Cardiac septum (tissue), 1 donor: Measurements from ENCODE around the gene CNTNAP3. TPM values are rescaled to one million over a fixed set of nuclear protein-coding genes. Genes with fewer than 3 reads are reported as not detected.
"Not testable (repeated sequence)": the region's sequence is repeated elsewhere in the genome, so short reads cannot be mapped to it uniquely, and the experiment has no call there.

Experiments used
- DNase-seq: peaks from one replicate; pipeline ENCODE4 v3.0.0-alpha.2; 2020; ENCODE audit warnings: low spot score
- intact Hi-C: fragments of 100-400 bp; cut with DNase I; formaldehyde crosslinking; loops from one replicate; pipeline ENCODE4 v1.14.0; 2022
- total RNA-seq: library from RNA; stranded (reverse); fragmentation: NEBNext Ultra II Directional; extraction: Animal tissue kit (Norgen Biotek cat#: 25700); gene quantifications from one replicate; pipeline ENCODE4 v1.2.1, GENCODE V29; 2021
- donor health status: DM: no; HTN: no; CAD: no.

The CNTNAP3 gene
- total RNA-seq, 1 donor from 2014 or later, result 2.7 TPM

DNA sequence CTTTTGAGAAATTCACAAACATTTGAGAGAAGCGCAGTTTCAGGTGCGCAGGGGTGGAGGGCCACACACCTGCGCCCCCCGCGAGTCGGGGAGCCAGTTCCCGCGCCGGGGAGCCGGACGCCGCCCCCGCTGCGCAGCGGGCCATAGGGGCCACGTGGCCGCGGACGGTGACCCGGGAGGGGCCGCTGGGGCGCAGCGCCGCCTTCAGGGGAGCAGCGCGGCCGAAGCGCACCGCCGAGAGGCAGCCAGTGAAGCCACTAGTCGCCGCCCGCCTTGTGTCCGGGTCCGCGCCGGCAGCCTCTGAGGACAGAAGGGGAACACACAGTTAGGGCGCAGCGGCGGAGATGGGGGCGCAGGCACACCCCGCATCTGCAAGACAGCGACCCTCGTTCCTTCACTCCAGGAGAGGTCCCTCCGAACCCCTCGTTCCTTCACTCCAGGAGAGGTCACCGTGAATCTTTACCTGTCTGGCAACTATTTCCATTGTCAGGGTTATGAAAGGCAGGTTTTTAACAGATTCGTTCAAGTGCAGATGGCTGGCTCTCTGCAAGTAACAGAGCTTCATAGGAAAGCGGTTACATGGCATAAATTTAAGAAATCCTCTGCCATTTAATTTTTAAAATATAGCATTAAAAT is 209.2 kb downstream of the CNTNAP3 start:
- intact Hi-C loops, DNase-seq: not testable (repeated sequence)

DNA sequence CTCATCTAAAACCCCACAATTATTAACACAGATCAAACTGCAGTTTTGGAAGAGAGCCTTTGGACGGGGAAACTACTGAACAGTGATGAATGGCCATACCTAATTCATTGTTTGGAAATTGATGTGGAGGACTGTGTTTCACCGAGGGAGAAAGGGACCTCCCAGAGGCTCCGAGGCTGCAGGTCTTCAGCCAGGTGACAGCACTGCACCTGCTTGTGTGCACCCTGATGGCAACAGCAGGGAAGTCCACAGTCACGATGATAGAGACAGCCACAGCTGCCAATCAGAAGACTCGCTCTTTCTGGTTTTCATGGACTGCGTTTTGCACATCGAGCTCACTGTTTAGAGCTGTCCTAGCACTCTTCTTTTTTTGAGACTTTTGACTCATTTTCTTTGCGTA is 214.4 kb downstream of the CNTNAP3 start:
- DNase-seq, intact Hi-C loops: not testable (repeated sequence)

DNA sequence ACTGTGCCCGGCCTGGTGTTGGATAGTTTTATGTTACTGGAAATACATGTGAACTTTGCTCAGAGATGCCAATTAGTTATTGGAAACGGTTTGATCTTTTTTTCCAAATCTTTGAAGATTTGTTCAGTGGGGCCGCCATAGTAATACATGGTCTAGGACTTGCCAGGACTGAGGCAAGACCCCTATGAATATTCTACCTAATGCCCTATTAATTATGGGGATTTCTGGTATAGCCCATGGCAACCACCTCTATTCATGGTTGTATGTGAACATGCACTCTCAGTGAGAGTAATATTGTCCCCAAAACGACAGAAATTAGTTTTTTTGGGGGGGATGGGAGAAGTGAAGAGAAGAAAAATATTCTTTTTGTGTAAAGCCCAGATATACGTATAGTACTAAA is 220.3 kb downstream of the CNTNAP3 start:
- intact Hi-C loops, DNase-seq: not testable (repeated sequence)

DNA sequence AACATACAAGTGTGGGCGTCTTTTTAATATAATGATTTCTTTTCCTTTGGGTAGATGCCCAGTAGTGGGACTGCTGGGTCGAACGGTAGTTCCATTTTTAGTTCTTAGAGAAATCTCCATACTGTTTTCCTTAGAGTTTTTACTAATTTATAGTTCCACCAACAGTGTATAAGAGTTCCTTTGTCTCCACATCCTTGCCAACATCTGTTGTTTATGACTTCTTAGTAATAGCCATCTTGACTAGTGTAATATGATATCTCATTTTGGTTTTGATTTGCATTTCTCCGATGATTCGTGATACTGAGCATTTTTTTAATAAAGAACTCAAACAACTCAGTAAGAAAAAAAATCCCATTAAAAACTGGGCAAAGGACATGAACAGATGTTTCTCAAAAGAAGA is 225.0 kb downstream of the CNTNAP3 start:
- intact Hi-C loops, DNase-seq: not testable (repeated sequence)

DNA sequence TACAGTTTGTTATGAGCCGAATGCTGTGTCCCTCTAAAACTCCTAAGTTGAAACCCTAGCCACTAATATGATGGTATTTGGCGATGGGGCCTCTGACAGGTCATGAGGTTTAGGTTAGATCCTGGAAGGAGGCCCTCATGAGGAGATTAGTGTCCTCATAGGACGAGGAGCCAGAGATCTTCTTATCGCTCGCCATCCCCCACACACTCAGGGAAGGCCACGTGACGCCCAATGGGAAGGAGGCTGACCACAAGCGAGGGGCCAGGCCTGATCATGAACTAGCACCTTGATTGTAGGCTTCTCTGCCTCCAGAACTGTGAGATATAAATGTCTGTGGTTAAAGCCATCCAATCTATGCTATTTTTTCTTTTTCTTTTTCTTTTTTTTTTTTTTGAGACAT is 233.5 kb downstream of the CNTNAP3 start:
- DNase-seq, intact Hi-C loops: not testable (repeated sequence)

DNA sequence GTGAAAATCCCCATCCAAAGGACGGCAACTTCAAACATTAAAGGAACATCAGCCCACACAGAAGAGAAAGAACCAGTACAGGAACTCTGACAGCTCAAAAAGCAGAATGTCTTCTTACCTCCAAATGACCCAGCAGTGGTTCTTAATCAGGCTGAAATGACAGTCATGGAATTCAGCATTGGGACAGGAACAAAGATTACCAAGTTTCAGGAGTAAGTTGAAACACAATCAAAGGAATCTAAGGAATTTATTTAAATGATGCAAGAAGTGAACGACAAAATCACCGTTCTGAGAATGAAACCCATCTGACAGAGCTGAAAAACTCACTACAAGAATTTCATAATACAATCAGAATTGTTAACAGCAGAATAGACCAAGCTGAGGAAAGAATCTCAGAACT is 241.1 kb downstream of the CNTNAP3 start:
- DNase-seq, intact Hi-C loops: not testable (repeated sequence)

DNA sequence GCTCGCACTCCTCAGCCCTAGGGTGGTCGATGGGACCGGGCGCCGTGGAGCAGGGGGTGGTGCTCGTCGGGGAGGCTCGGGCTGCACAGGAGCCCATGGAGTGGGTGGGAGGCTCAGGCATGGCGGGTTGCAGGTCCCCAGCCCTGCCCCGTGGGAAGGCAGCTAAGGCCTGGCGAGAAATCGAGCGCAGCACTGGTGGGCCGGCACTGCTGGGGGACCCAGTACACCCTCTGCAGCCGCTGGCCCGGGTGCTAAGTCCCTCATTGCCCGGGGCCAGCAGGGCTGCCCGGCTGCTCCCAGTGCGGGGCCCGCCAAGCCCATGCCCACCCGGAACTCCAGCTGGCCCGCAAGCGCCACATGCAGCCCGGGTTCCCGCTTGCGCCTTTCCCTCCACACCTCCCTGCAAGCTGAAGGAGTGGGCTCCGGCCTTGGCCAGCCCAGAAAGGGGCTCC is 245.6 kb downstream of the CNTNAP3 start:
- DNase-seq, intact Hi-C loops: not testable (repeated sequence)

DNA sequence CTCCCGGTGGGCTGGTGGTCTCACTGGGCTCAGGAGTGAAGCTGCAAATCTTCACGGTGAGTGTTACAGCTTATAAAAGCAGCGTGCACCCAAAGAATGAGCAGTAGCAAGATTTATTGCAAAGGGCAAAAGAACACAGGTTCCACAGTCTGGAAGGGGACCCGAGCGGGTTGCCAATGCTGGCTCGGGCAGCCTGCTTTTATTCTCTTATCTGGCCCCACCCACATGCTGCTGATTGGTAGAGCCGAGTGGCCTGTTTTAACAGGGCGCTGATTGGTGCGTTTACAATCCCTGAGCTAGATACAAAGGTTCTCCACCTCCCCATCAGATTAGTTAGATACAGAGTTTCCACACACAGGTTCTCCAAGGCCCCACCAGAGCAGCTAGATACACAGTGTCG is 246.2 kb downstream of the CNTNAP3 start:
- DNase-seq, intact Hi-C loops: not testable (repeated sequence)

DNA sequence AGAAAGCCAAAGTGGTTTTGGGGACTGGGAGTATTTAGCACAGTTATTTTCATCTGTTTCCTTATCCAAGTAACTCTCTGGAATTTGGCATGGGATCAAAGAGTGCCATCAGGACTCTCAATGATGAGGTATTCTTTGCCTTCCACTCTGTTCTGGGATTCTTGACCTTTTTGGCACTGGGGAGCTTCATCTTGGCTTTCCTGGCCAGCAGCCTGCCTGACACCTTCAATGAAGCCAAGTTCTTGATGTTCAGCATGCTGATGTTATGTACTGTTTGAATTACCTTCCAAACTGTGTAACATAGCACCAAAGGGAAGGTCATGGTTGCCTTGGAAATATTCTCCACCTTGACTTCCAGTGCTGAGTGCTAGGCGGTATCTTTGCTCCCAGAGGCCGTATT is 248.8 kb downstream of the CNTNAP3 start:
- DNase-seq, intact Hi-C loops: not testable (repeated sequence)

DNA sequence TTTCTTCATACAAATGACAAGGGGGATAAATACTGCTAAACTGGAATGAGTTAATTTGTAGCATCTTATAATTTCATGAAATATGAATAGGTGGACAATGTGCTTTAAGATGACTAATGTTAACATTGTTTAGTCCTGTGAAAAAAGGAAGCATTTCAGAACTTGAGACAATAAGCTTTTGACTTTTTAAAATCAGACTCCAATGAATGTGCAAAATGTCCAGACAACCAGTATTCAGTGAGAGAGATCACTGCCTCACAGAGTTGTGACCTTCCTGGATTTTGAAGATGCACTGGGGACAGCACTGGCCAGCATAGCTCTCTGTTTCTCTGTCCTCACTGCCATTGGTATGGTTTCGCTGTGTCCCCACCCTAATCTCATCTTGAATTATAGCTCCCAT is 249.7 kb downstream of the CNTNAP3 start:
- DNase-seq, intact Hi-C loops: not testable (repeated sequence)

DNA sequence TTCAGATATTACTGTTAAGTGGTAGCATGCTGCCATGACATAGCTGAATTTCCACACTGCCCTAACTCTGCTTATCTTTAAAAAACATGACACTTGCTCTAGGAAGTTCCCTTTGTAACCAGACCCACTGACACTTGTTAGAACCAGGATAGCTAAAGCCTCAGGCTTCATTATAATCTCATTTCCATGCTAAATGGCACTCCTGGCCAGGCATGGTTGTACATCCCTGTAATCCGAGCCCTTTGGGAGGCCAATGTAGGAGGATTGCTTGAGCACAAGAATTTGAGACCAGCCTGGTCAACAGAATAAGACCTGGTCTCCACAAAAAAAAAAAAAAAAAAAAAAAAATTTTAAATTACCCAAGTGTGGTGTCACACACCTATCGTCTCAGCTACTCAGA is 254.1 kb downstream of the CNTNAP3 start:
- intact Hi-C loops, DNase-seq: not testable (repeated sequence)

DNA sequence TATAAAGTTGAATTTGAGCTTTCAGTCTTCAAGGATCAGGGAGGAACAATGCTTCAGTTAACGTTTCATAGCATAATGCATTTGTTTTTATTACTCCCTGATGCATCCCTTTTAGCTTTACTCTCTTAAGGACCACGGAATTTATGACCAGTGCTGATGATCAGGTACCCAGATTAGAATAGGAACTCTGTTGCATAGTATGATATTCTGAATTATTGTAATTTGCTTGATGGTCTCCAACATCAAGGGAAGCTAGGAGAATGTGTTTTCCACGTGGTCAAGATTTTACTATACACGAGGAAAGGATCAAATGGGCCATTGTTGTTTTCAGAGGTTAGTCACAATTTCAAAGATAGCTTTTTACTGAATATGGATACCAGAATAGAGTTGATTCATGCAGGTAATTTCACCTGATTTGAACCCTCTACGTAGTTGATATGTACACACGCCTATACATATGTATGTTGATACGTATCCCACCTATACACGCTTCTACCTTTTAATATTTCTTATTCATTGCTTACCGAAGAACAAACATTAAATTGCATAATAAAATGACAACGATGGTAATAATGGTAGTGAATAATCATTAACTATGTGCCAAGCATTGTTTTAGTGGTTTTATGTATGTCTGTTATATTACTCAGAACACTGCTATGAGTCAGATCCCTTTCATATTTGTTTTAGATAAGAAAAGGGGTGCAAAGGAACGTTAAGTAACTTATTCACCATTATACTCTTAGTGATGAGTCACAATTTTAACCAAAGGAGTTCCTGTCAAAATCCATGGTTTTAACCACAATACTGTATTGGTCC is 257.6 kb downstream of the CNTNAP3 start:
- intact Hi-C loops, DNase-seq: not testable (repeated sequence)

DNA sequence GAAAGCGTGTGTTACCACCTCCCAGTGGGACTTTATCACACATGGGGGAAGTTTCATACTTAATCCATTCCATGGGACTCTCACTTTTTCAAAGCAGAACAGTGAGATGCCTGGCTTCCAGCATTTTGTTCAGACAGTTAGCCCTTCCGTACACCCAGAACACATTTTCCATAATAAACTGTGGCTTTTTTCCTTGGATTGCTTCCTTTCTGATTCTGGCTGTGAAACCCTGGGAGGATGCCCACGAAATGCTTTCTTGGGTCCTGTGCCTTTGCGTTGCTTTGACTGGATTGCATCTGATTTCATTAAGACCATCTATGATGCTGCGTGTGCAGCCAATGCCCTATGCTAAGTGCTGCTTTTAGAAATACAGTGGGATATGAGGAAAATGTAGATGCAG is 259.1 kb downstream of the CNTNAP3 start:
- intact Hi-C loops, DNase-seq: not testable (repeated sequence)

DNA sequence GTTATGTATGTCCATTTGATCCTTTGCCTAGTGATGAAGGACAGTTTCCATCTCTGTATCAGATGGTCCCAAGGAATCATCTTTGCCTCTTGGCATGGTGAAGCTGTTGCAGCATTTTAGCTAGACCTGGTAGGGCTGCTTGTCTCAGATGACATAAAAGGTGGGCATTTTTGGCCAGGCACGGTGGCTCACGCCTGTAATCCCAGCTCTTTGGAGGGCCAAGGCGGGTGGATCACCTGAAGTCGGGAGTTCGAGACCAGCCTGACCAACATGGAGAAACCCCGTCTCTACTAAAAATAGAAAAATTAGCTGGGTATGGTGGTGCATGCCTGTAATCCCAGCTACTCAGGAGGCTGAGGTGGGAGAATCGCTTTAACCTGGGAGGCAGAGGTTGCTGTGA is 259.8 kb downstream of the CNTNAP3 start:
- intact Hi-C loops, DNase-seq: not testable (repeated sequence)

DNA sequence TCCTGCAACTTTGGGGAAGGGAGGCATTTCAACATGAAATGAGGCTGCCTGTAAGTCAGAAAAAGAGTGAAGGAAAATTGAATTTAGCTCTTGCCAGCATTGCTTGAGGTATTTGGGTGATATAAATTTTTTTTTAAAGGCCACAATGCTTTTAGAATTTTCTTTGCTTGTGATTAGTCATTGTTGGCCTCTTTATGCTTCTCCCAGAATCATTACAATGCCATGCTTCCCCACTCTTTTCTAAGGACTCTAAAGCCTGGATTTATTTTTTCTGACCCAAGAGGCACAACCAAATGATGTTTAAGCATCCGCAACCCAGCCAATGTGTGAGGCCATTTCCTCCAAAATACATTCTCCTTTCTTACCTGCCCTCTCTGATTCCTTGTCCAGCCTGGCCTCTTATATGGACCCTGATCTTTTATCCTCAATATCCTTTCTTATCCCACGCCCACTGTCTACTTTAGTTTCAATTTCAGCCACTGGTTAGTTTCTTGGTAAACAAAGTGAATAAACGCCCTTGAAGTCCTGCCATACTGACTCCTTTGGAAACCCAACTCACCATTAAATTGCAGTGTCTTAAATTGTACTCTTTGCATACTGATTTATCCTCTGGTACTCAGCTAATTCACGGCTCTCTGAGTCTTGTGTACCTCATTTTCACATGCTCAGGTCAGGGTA is 261.9 kb downstream of the CNTNAP3 start:
- DNase-seq, intact Hi-C loops: not testable (repeated sequence)

Other genes starting within 250 kb of the CNTNAP3 start
- not detected for gene SPATA31A1, start 67.5 kb upstream of the CNTNAP3 start, total RNA-seq